HCT116 (cell line): Measurements from ENCODE around the gene ZNF169.

Source experiments
- CBX3 ChIP-seq: IDR thresholded peaks from 2 replicates; pipeline ENCODE4 v1.6.1; 2012; ENCODE audit warnings: low read depth
- EGR1 ChIP-seq: IDR thresholded peaks from 2 replicates; pipeline ENCODE4 v1.6.1; 2012; ENCODE audit warnings: low read depth
- EZH2 ChIP-seq: fragments of 200-600 bp; sonication (generic); IDR thresholded peaks from 2 replicates; pipeline ENCODE4 v1.6.1; 2017; ENCODE audit warnings: antibody characterized with exemption, mixed run types
- EZH2phosphoT487 ChIP-seq: fragments of 200-600 bp; IDR thresholded peaks from 2 replicates; pipeline ENCODE4 v1.6.1; 2018; ENCODE audit warnings: antibody characterized with exemption, borderline replicate concordance
- MAX ChIP-seq: IDR thresholded peaks from 2 replicates; pipeline ENCODE4 v1.6.1; 2012
- POLR2A ChIP-seq: IDR thresholded peaks from 2 replicates; pipeline ENCODE4 v1.7.0; 2011; ENCODE audit warnings: borderline replicate concordance; ENCODE audit not compliant: insufficient read depth, insufficient read length; ENCODE audit errors: extremely low read depth
- POLR2AphosphoS5 ChIP-seq: IDR thresholded peaks from 2 replicates; pipeline ENCODE4 v1.6.1; 2011; ENCODE audit warnings: mild to moderate bottlenecking, low read depth, low read length, moderate library complexity
- SIN3A ChIP-seq: IDR thresholded peaks from 2 replicates; pipeline ENCODE4 v1.6.1; 2012; ENCODE audit warnings: low read depth
- SP1 ChIP-seq: IDR thresholded peaks from 2 replicates; pipeline ENCODE4 v1.6.1; 2012; ENCODE audit warnings: low read depth
- YY1 ChIP-seq: IDR thresholded peaks from 2 replicates; pipeline ENCODE4 v1.6.1; 2011; ENCODE audit warnings: low read length, low read depth, moderate library complexity, mild to moderate bottlenecking; ENCODE audit not compliant: insufficient replicate concordance; ENCODE audit errors: extremely low read depth
- ZFX ChIP-seq: fragments of 450-650 bp; IDR thresholded peaks from 2 replicates; pipeline ENCODE4 v1.6.1; 2017
- ZNF274 ChIP-seq: fragments of 200-500 bp; sonication (Bioruptor generic); IDR thresholded peaks from 2 replicates; pipeline ENCODE4 v1.6.1; 2014; ENCODE audit warnings: mild to moderate bottlenecking, low read depth, low read length, inconsistent platforms
- TF ChIP-seq, protein P1 (sequence below), 3 experiments: fragments of 200-600 bp in 1 of 3; sonication (generic) in 1 of 3; IDR thresholded peaks in 2 of 3; conservative IDR thresholded peaks in 1 of 3; 2 replicates each; pipeline ENCODE4 v1.5.1; 2012 to 2017; ENCODE audit warnings: low read depth in 2 of 3, low read length in 2 of 3, antibody characterized with exemption in 1 of 3, borderline replicate concordance in 1 of 3, control low read depth in 1 of 3, mild to moderate bottlenecking in 1 of 3, mixed read lengths in 1 of 3, mixed run types in 1 of 3, moderate library complexity in 1 of 3; ENCODE audit not compliant: insufficient read depth in 1 of 3
- TF ChIP-seq, protein P2 (sequence below): IDR thresholded peaks from 2 replicates; pipeline ENCODE4 v1.6.1; 2011; ENCODE audit warnings: mild to moderate bottlenecking, low read length, moderate library complexity; ENCODE audit not compliant: insufficient replicate concordance; ENCODE audit errors: extremely low read depth

DNA sequence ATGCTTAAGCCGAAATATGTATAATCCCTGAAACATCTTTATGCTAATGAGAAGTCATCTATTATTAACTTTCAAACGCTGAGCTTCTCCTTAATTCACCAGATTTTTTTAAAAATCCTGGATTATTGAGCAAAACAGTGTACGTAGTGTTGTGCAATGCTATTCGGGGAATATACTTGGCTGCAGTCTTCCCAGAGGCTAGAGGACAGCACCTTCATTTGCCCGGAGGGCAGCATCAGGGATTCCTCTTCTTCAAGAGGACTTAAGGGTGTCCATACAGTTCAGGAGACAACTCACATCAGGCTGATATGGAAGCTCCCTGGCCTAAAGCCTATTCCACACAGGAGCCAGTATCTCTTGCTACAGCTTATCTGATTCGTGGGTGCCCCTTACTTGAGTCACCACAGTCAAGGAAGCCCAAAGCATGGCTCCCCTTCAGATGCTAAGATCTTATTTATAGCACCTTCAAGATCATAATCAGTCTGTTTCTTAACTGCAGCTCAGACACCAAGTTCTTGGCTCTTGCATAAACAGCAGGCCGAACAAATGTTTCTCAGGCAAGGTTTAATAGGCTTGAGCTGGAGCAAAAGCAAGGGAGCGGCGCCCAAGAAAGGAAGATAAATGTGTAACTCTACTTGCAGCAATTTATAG is 40.0 kb downstream of the ZNF169 start:
- TF ChIP-seq POLR2A (no peak), EZH2phosphoT487 (no peak), YY1 (no peak), POLR2AphosphoS5 (no peak), ZFX (no peak), SIN3A (no peak), EZH2 (no peak), ZNF274 (no peak), CBX3 (no peak), SP1 (no peak), EGR1 (no peak), MAX (no peak)
- TF ChIP-seq, protein P1, sequence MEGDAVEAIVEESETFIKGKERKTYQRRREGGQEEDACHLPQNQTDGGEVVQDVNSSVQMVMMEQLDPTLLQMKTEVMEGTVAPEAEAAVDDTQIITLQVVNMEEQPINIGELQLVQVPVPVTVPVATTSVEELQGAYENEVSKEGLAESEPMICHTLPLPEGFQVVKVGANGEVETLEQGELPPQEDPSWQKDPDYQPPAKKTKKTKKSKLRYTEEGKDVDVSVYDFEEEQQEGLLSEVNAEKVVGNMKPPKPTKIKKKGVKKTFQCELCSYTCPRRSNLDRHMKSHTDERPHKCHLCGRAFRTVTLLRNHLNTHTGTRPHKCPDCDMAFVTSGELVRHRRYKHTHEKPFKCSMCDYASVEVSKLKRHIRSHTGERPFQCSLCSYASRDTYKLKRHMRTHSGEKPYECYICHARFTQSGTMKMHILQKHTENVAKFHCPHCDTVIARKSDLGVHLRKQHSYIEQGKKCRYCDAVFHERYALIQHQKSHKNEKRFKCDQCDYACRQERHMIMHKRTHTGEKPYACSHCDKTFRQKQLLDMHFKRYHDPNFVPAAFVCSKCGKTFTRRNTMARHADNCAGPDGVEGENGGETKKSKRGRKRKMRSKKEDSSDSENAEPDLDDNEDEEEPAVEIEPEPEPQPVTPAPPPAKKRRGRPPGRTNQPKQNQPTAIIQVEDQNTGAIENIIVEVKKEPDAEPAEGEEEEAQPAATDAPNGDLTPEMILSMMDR (IDR thresholded peaks at IDR 0.05 in 2 of 3, conservative IDR thresholded peaks at IDR 0.05 in 1 of 3; ENCODE audit: borderline replicate concordance in 1 of 3, insufficient read depth in 1 of 3, low read depth in 2 of 3, low read length in 2 of 3): no peak
- TF ChIP-seq, protein P2, sequence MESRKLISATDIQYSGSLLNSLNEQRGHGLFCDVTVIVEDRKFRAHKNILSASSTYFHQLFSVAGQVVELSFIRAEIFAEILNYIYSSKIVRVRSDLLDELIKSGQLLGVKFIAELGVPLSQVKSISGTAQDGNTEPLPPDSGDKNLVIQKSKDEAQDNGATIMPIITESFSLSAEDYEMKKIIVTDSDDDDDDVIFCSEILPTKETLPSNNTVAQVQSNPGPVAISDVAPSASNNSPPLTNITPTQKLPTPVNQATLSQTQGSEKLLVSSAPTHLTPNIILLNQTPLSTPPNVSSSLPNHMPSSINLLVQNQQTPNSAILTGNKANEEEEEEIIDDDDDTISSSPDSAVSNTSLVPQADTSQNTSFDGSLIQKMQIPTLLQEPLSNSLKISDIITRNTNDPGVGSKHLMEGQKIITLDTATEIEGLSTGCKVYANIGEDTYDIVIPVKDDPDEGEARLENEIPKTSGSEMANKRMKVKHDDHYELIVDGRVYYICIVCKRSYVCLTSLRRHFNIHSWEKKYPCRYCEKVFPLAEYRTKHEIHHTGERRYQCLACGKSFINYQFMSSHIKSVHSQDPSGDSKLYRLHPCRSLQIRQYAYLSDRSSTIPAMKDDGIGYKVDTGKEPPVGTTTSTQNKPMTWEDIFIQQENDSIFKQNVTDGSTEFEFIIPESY: no peak
